Glomerular endothelial cell (primary cell): ENCODE results near the gene MXD3. TPM values are rescaled to one million over a fixed set of nuclear protein-coding genes. Genes with fewer than 3 reads are reported as not detected.
"Not testable (repeated sequence)": the region's sequence is repeated elsewhere in the genome, so short reads cannot be mapped to it uniquely, and the experiment has no call there.

Experiments
- DNase-seq: peaks from one replicate; pipeline ENCODE4 v3.0.0-alpha.2; 2011; ENCODE audit warnings: low read depth, low spot score; ENCODE audit errors: extremely low read depth
- total RNA-seq: library from RNA; depleted of rRNA; stranded (reverse); fragments of >200 nt; gene quantifications from 2 replicates; pipeline ENCODE4 v1.2.3, GENCODE V29; 2015

Gene MXD3
- total RNA-seq, 1 donor from 2014 or later, result 12.3 TPM

- no peak for DNase-seq
Observed at GRCh38 chr5:177270653-177271052, 41.0 kb downstream of the MXD3 start.

GRCh38 chr5:177269976-177270375 is 41.7 kb downstream of the MXD3 start:
- DNase-seq, result no peak

GRCh38 chr5:177269232-177269895 is 42.3 kb downstream of the MXD3 start:
- DNase-seq, result no peak

GRCh38 chr5:177265395-177265794 is 46.3 kb downstream of the MXD3 start:
- no peak for DNase-seq

GRCh38 chr5:177264178-177264577 is 47.5 kb downstream of the MXD3 start:
- DNase-seq, result no peak

- DNase-seq, result no peak
Observed at GRCh38 chr5:177261510-177261909, 50.2 kb downstream of the MXD3 start.

- DNase-seq, result no peak
Observed at GRCh38 chr5:177260961-177261360, 50.7 kb downstream of the MXD3 start.

GRCh38 chr5:177258711-177259110 is 53.0 kb downstream of the MXD3 start:
- DNase-seq, result not testable (repeated sequence)

Other genes with a start within 250 kb of the MXD3 start
- 4.8 and 6.2 TPM in 2 replicates for gene FGFR4, start 225.0 kb downstream of the MXD3 start, total RNA-seq
- 26.4 and 40.0 TPM in 2 replicates for gene NSD1, start 178.1 kb downstream of the MXD3 start, total RNA-seq
- gene RAB24, start 8.2 kb downstream of the MXD3 start, total RNA-seq, result 30.8 and 36.8 TPM in 2 replicates
- gene PRELID1, start 8.1 kb downstream of the MXD3 start, total RNA-seq, result 145 and 147 TPM in 2 replicates
- 295 and 316 TPM in 2 replicates for gene LMAN2, start 39.8 kb upstream of the MXD3 start, total RNA-seq
- gene RGS14, start 46.0 kb upstream of the MXD3 start, total RNA-seq, result 9.8 and 12.8 TPM in 2 replicates
- not detected in 2 replicates for gene SLC34A1, start 72.5 kb upstream of the MXD3 start, total RNA-seq
- gene PFN3, start 88.8 kb upstream of the MXD3 start, total RNA-seq, result not detected in 2 replicates
- gene F12, start 97.7 kb upstream of the MXD3 start, total RNA-seq, result 0.53 and 4.3 TPM in 2 replicates
- 21.7 and 27.5 TPM in 2 replicates for gene GRK6, start 114.8 kb upstream of the MXD3 start, total RNA-seq
- gene PRR7, start 134.9 kb upstream of the MXD3 start, total RNA-seq, result 13.5 and 20.0 TPM in 2 replicates
- 300 and 362 TPM in 2 replicates for gene DBN1, start 161.7 kb upstream of the MXD3 start, total RNA-seq
- gene PDLIM7, start 185.7 kb upstream of the MXD3 start, total RNA-seq, result 341 and 346 TPM in 2 replicates
- 11.2 and 15.6 TPM in 2 replicates for gene DOK3, start 197.9 kb upstream of the MXD3 start, total RNA-seq
- 102 and 115 TPM in 2 replicates for gene DDX41, start 205.1 kb upstream of the MXD3 start, total RNA-seq
- 30.2 and 55.1 TPM in 2 replicates for gene FAM193B, start 242.7 kb upstream of the MXD3 start, total RNA-seq